Endodermal cell (in vitro differentiated cells): Measurements from ENCODE around the gene SRGAP3. TPM values are rescaled to one million over a fixed set of nuclear protein-coding genes. Genes with fewer than 3 reads are reported as not detected.

Experiments
- DNase-seq: peaks from one replicate; pipeline ENCODE4 v3.0.0-alpha.2; 2017
- H3K27ac ChIP-seq: 2 replicates; pipeline ENCODE4 v1.5.1; 2013; ENCODE audit warnings: mild to moderate bottlenecking, low read depth, low read length, moderate library complexity
- H3K27me3 ChIP-seq: 2 replicates; pipeline ENCODE4 v1.6.1; 2013; ENCODE audit warnings: mild to moderate bottlenecking, low read length, moderate library complexity; ENCODE audit not compliant: insufficient read depth, control insufficient read depth, poor library complexity, severe bottlenecking
- H3K36me3 ChIP-seq: 2 replicates; pipeline ENCODE4 v1.7.0; 2013; ENCODE audit warnings: mild to moderate bottlenecking, low read length, moderate library complexity; ENCODE audit not compliant: control insufficient read depth, insufficient read depth
- H3K4me1 ChIP-seq: one replicate; pipeline ENCODE4 v1.7.0; 2013; ENCODE audit warnings: low read length; ENCODE audit not compliant: control insufficient read depth, insufficient read depth
- H3K4me3 ChIP-seq: 2 replicates; pipeline ENCODE4 v1.5.1; 2013; ENCODE audit warnings: mild to moderate bottlenecking, low read length, moderate library complexity
- H3K9ac ChIP-seq: 2 replicates; pipeline ENCODE4 v1.6.1; 2013; ENCODE audit warnings: mild to moderate bottlenecking, low read length, moderate library complexity; ENCODE audit not compliant: poor library complexity, severe bottlenecking; ENCODE audit errors: extremely low read depth
- H3K9me3 ChIP-seq: 2 replicates; pipeline ENCODE4 v1.6.1; 2013; ENCODE audit warnings: mild to moderate bottlenecking, low read length, moderate library complexity; ENCODE audit not compliant: control insufficient read depth
- H3K27ac Mint-ChIP-seq: 2 replicates; pipeline ENCODE4 v1.8.0; 2020; ENCODE audit warnings: mixed read lengths
- H3K27me3 Mint-ChIP-seq: 2 replicates; pipeline ENCODE4 v1.8.0; 2021; ENCODE audit warnings: mild to moderate bottlenecking, mixed read lengths; ENCODE audit not compliant: insufficient read depth
- H3K36me3 Mint-ChIP-seq: 2 replicates; pipeline ENCODE4 v1.8.0; 2020; ENCODE audit warnings: low read depth, mixed read lengths
- H3K4me1 Mint-ChIP-seq: 2 replicates; pipeline ENCODE4 v1.8.0; 2020; ENCODE audit warnings: mixed read lengths
- H3K4me3 Mint-ChIP-seq: 2 replicates; pipeline ENCODE4 v1.8.0; 2020; ENCODE audit warnings: mild to moderate bottlenecking, moderate library complexity, mixed read lengths
- H3K9me3 Mint-ChIP-seq: 2 replicates; pipeline ENCODE4 v1.8.0; 2020; ENCODE audit warnings: mild to moderate bottlenecking, mixed read lengths
- WGBS, 2 experiments: methylation state at CpG; one replicate each; pipeline versions ENCODE4 v1.1.5 to v1.1.7; 2013; ENCODE audit warnings: missing lambda C conversion rate in 2 of 2, mixed read lengths in 1 of 2; ENCODE audit not compliant: insufficient coverage in 1 of 2, insufficient read length in 1 of 2; 5-methylcytosine and 5-hydroxymethylcytosine counted together
- total RNA-seq, 2 donors: library from RNA; stranded (reverse); fragmentation: NEBNext Ultra II Directional in 1 of 2; extraction: Animal tissue kit (Norgen Biotek cat#: 25700) in 1 of 2; gene quantifications; 2 replicates in 1 of 2; 3 replicates in 1 of 2; pipeline ENCODE4 v1.2.1, GENCODE V29; 2021
- TF ChIP-seq, protein P1 (sequence below): fragments of 200-600 bp; sonication (generic); conservative IDR thresholded peaks from 2 replicates; pipeline ENCODE4 v1.5.0; 2021; ENCODE audit warnings: antibody characterized with exemption, mild to moderate bottlenecking

The SRGAP3 gene
- total RNA-seq, 2 donors from 2014 or later: 5.0 to 8.1 TPM

DNA sequence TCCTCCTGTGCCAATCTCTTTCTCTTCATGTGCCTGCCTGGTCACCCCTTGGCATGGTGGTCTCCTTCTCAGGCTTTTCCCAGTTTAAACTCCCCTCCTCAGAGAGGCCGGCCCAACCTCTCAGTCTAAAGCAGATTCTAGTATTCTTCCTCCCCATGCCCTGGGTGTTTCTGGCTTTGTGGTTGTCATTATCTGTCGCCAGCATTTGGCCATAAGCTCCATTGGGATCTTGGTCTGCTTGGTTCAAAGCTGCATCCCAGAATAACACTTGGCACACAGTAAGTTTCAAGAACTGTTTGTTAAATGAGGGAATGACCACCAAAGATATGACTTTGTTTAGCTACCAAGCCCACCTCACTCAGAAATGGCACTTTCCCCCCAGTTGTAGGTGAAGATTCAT is 275.0 kb downstream of the SRGAP3 start:
- 92 to 100% methylated on average over 1 to 2 of the region's 2 CpGs for WGBS, 2 experiments
- H3K4me1 Mint-ChIP-seq: no peaks in the 10 kb centered on the region
- Histone ChIP-seq H3K4me1 (no peaks in the 10 kb centered on the region), H3K27me3 (peaks cover 28% of the 10 kb centered on the region), H3K9ac (no peak overlapping the region), H3K36me3 (no peaks in the 10 kb centered on the region), H3K27ac (no peak overlapping the region), H3K9me3 (peaks cover 6% of the 10 kb centered on the region), H3K4me3 (no peak overlapping the region)
- no peaks in the 10 kb centered on the region for H3K36me3 Mint-ChIP-seq
- TF ChIP-seq, protein P1, sequence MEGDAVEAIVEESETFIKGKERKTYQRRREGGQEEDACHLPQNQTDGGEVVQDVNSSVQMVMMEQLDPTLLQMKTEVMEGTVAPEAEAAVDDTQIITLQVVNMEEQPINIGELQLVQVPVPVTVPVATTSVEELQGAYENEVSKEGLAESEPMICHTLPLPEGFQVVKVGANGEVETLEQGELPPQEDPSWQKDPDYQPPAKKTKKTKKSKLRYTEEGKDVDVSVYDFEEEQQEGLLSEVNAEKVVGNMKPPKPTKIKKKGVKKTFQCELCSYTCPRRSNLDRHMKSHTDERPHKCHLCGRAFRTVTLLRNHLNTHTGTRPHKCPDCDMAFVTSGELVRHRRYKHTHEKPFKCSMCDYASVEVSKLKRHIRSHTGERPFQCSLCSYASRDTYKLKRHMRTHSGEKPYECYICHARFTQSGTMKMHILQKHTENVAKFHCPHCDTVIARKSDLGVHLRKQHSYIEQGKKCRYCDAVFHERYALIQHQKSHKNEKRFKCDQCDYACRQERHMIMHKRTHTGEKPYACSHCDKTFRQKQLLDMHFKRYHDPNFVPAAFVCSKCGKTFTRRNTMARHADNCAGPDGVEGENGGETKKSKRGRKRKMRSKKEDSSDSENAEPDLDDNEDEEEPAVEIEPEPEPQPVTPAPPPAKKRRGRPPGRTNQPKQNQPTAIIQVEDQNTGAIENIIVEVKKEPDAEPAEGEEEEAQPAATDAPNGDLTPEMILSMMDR: no peak
- peaks cover 3% of the 10 kb centered on the region for H3K9me3 Mint-ChIP-seq
- H3K27ac Mint-ChIP-seq: no peak overlapping the region
- H3K4me3 Mint-ChIP-seq: no peak overlapping the region
- DNase-seq: no peak
- peaks cover 35% of the 10 kb centered on the region for H3K27me3 Mint-ChIP-seq

DNA sequence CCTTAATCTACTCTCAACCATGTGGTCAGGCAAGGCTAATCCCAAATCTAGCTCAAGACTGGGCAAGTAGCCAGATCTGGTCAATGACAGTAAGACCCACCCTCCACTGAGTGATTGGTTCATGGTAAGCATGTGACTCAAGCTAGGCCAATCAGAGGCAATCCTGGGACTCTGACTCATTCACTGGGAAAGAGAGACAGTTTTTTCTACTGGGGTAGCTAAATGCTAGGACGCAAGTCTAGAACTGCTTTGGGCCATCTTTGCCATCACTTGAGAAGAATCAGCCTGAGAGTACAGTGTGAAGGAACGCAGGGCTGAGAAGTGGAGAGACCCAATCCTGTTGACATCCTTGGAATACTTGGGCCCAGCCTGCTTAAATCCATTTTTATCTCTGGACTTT is 276.8 kb downstream of the SRGAP3 start:
- H3K9me3 ChIP-seq: no peaks in the 10 kb centered on the region
- H3K9ac ChIP-seq: no peak overlapping the region
- peaks cover 38% of the 10 kb centered on the region for H3K27me3 ChIP-seq
- H3K36me3 ChIP-seq: no peaks in the 10 kb centered on the region
- H3K4me1 ChIP-seq: no peaks in the 10 kb centered on the region
- H3K27ac ChIP-seq: no peak overlapping the region
- H3K4me1 Mint-ChIP-seq: no peaks in the 10 kb centered on the region
- H3K4me3 ChIP-seq: no peak overlapping the region
- peaks cover 43% of the 10 kb centered on the region for H3K27me3 Mint-ChIP-seq
- H3K27ac Mint-ChIP-seq: no peak overlapping the region
- H3K9me3 Mint-ChIP-seq: no peaks in the 10 kb centered on the region
- H3K4me3 Mint-ChIP-seq: no peak overlapping the region
- DNase-seq: no peak
- TF ChIP-seq, protein P1: no peak
- 95 to 100% methylated on average over 2 of the region's 2 CpGs for WGBS, 2 experiments
- no peaks in the 10 kb centered on the region for H3K36me3 Mint-ChIP-seq

DNA sequence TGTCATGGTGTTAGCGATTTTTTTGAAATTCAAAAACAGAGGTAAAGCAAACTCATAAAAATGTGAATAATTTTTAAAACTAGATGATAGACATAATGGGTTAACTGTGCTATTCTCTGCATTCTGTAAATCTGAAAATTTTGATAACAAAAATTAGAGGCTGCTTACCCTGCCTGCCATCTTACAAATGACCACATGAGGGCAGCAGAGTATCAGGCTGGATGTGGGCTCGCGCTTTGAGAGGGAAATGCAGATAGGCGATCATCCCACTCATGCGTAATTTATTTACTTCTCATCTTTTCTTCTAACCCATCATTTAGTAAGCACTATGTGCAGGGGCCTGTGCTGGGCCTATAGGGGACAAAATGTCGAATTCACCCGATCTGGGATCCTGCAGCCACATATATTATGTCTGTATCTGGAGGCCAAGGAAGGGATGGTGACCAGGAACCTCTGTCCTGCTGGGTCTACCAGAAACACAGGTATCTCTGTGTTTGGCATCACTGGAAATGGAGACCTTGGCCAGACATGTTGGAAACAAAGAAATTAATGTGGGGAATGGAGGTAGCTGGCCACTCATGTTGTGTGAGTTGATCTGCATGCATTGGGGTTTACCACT is 278.4 kb downstream of the SRGAP3 start:
- 5 to 6% methylated on average over 6 to 7 of the region's 7 CpGs for WGBS, 2 experiments
- no peak overlapping the region for H3K4me3 Mint-ChIP-seq

More for the DNA sequence above, 278.4 kb downstream of the SRGAP3 start:
- Mint-ChIP-seq H3K36me3 (no peaks in the 10 kb centered on the region), H3K27ac (no peak overlapping the region), H3K9me3 (no peaks in the 10 kb centered on the region), H3K4me1 (no peaks in the 10 kb centered on the region), H3K27me3 (peaks cover 55% of the 10 kb centered on the region)
- TF ChIP-seq, protein P1: peak; percentile 99
- H3K9ac ChIP-seq: no peak overlapping the region
- no peaks in the 10 kb centered on the region for H3K9me3 ChIP-seq
- H3K27ac ChIP-seq: no peak overlapping the region
- no peaks in the 10 kb centered on the region for H3K4me1 ChIP-seq
- H3K36me3 ChIP-seq: no peaks in the 10 kb centered on the region
- peaks cover 53% of the 10 kb centered on the region for H3K27me3 ChIP-seq
- peak; percentile 89 for DNase-seq
- H3K4me3 ChIP-seq: no peak overlapping the region
